ENCODE measurements around the gene TYK2.

TYK2 gene

DNA sequence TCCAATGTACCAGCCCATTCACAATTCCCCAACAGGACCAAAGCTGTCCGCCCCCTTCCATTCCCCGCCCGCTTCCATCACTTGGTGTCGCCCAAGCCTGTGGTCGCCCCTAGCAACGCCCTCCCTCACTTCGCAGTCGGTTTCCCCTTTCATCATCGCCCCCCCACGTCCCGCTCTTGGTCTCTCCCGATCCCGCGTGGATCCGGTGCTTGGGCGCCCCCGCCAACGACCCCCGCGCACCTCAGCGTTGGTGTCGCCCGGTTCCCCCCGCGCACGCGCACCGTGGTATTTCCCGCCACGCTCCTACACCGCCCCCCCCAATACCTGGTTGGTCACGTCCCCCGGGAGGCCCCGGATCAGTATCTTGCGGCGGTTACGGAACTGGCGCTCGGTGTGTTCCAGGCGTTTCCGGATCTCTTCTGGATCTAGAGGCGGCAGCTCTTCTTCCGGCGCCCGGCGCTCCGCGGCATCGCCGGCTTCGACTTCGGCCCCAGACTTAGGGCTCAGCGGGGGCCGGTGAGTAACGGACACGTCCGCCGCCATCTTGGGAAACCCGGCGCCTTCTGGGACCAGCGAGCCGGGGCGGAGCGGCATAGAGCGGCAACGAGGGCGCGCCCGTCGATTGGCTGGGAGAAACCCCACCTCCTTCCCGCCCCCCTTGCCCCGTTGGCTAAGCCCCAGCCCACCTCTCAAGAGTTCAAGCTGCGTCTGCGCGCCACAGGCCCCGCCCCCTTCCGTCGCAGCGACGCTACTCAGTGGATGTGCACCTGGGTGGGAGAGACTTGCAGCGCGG, 47.2 kb downstream of the TYK2 start, which contains the start of gene RAVER1:
Gene RAVER1, minus strand, starts transcription at position 565 of the 793 bp plus-strand sequence. Its CDS starts 22 bp downstream, at position 543.
- peak within 1 kb of the TSS; percentile 92 for H3K4me3 ChIP-seq (ENCODE audit: low read depth, low read length)
- H3K36me3 ChIP-seq (ENCODE audit: control insufficient read depth in 2 of 2, insufficient read depth in 1 of 2, low read length in 2 of 2), result peaks cover 8 to 38% of the 10 kb centered on the region in 2 experiments; a peak in 2 of 3 replicates
- CTCF ChIA-PET, result interaction anchor here (0.6 to 2.8 kb wide), 8 partner anchors 12 to 85 kb away, joined by 3 to 19 read pairs (median 6); no protein-coding TSS in a partner anchor
- H3K9me3 ChIP-seq (ENCODE audit: control insufficient read depth, insufficient read depth, low read depth, low read length), result no peaks in the 10 kb centered on the region
- no peaks in the 10 kb centered on the region for H3K4me1 ChIP-seq (ENCODE audit: control insufficient read depth, insufficient read depth, low read length)
- POLR2A ChIA-PET, result interaction anchor here (0.6 to 2.9 kb wide), 32 partner anchors 9 to 1181 kb away, joined by 3 to 32 read pairs (median 4); partner anchors contain the start of genes DNMT1, FDX2, ICAM5 and TYK2
- peak within 1 kb of the TSS; percentile 78 for H3K27ac ChIP-seq (ENCODE audit: extremely low read depth, low read depth, low read length)
- TF ChIP-seq ZNF623 (tag by site-specific recombination; IDR thresholded peaks at IDR 0.05) (no peak; the same call in 1 of the 2 replicates), ZFP3 (tag by site-specific recombination; IDR thresholded peaks at IDR 0.05; ENCODE audit: low read depth) (no peak), ZNF48 (tag by site-specific recombination; IDR thresholded peaks at IDR 0.05) (no peak), ZNF423 (tag by site-specific recombination; IDR thresholded peaks at IDR 0.05) (no peak), ZNF791 (tag by site-specific recombination; IDR thresholded peaks at IDR 0.05) (no peak), ZFHX2 (tag by site-specific recombination; conservative IDR thresholded peaks at IDR 0.05) (peak; percentile 97), ZNF366 (tag by site-specific recombination; conservative IDR thresholded peaks at IDR 0.05) (no peak), ZNF324 (tag by site-specific recombination; IDR thresholded peaks at IDR 0.05) (peak; percentile 95), ZNF544 (tag by site-specific recombination; IDR thresholded peaks at IDR 0.05) (no peak), ZNF391 (tag by site-specific recombination; IDR thresholded peaks at IDR 0.05; ENCODE audit: borderline replicate concordance, low read depth) (peak; percentile 98), ZNF157 (tag by site-specific recombination; IDR thresholded peaks at IDR 0.05) (no peak), ZBTB21 (tag by site-specific recombination; IDR thresholded peaks at IDR 0.05) (no peak), SP3 (tag by site-specific recombination; IDR thresholded peaks at IDR 0.05) (peak; percentile 92), ZNF114 (tag by site-specific recombination; IDR thresholded peaks at IDR 0.05) (no peak), ZNF768 (tag by site-specific recombination; IDR thresholded peaks at IDR 0.05) (no peak), PATZ1 (tag by site-specific recombination; IDR thresholded peaks at IDR 0.05) (peak; percentile 98), ZNF626 (tag by site-specific recombination; IDR thresholded peaks at IDR 0.05) (no peak), FEZF1 (tag by site-specific recombination; IDR thresholded peaks at IDR 0.05) (peak; percentile 83), ZNF140 (tag by site-specific recombination; IDR thresholded peaks at IDR 0.05) (no peak), ZNF354C (tag by site-specific recombination; IDR thresholded peaks at IDR 0.05; ENCODE audit: borderline replicate concordance, low read depth) (no peak), ZNF266 (tag by site-specific recombination; IDR thresholded peaks at IDR 0.05; ENCODE audit: low read depth) (no peak; the same call in 1 of the 2 replicates), ZNF2 (tag by site-specific recombination; IDR thresholded peaks at IDR 0.05) (peak; percentile 94; the same call in 1 of the 2 replicates), ZNF239 (tag by site-specific recombination; IDR thresholded peaks at IDR 0.05) (peak; percentile 62; the same call in 1 of the 2 replicates), ZNF280C (tag by site-specific recombination; IDR thresholded peaks at IDR 0.05) (no peak), KLF10 (tag by site-specific recombination; IDR thresholded peaks at IDR 0.05) (peak; percentile 100), KLF1 (tag by site-specific recombination; IDR thresholded peaks at IDR 0.05) (peak; percentile 78), SP7 (tag by site-specific recombination; IDR thresholded peaks at IDR 0.05) (peak; percentile 90), OSR2 (tag by site-specific recombination; IDR thresholded peaks at IDR 0.05) (no peak; the same call in 1 of the 2 replicates), ZNF558 (tag by site-specific recombination; IDR thresholded peaks at IDR 0.05) (no peak)
- TF ChIP-seq, protein P1, sequence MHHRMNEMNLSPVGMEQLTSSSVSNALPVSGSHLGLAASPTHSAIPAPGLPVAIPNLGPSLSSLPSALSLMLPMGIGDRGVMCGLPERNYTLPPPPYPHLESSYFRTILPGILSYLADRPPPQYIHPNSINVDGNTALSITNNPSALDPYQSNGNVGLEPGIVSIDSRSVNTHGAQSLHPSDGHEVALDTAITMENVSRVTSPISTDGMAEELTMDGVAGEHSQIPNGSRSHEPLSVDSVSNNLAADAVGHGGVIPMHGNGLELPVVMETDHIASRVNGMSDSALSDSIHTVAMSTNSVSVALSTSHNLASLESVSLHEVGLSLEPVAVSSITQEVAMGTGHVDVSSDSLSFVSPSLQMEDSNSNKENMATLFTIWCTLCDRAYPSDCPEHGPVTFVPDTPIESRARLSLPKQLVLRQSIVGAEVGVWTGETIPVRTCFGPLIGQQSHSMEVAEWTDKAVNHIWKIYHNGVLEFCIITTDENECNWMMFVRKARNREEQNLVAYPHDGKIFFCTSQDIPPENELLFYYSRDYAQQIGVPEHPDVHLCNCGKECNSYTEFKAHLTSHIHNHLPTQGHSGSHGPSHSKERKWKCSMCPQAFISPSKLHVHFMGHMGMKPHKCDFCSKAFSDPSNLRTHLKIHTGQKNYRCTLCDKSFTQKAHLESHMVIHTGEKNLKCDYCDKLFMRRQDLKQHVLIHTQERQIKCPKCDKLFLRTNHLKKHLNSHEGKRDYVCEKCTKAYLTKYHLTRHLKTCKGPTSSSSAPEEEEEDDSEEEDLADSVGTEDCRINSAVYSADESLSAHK (tag by site-specific recombination; IDR thresholded peaks at IDR 0.05), result 0 out of 2 replicates have a peak, but pooled peaks have one; percentile 46
- TF ChIP-seq, protein P2, sequence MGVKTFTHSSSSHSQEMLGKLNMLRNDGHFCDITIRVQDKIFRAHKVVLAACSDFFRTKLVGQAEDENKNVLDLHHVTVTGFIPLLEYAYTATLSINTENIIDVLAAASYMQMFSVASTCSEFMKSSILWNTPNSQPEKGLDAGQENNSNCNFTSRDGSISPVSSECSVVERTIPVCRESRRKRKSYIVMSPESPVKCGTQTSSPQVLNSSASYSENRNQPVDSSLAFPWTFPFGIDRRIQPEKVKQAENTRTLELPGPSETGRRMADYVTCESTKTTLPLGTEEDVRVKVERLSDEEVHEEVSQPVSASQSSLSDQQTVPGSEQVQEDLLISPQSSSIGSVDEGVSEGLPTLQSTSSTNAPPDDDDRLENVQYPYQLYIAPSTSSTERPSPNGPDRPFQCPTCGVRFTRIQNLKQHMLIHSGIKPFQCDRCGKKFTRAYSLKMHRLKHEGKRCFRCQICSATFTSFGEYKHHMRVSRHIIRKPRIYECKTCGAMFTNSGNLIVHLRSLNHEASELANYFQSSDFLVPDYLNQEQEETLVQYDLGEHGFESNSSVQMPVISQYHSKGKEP (tag by site-specific recombination; IDR thresholded peaks at IDR 0.05), result no peak; the same call in 1 of the 2 replicates

All from HEK293 (cell line).